Caco-2 (cell line): ENCODE measurements around the gene LMNTD2. TPM values are rescaled to one million over a fixed set of nuclear protein-coding genes. Genes with fewer than 3 reads are reported as not detected.

Experiments
- BruUV-seq: library from RNA; stranded (reverse); fragments of 400-500 nt; replicated peaks from 2 replicates; lab custom pipeline; 2021; lab: Mats Ljungman, UMichigan
- CTCF ChIA-PET: fragments of 300-600 bp; sonication (Branson Sonifier 250); formaldehyde crosslinking; loops from one replicate; lab custom pipeline; 2022; ENCODE audit warnings: antibody characterized with exemption; lab: Charles Lee
- POLR2A ChIA-PET: fragments of 300-600 bp; sonication (Branson Sonifier 250); formaldehyde crosslinking; loops from one replicate; lab custom pipeline; 2022; ENCODE audit warnings: antibody characterized with exemption; lab: Charles Lee
- DNase-seq, 2 experiments: peaks; one replicate each; pipeline versions ENCODE4 v3.0.0 to v3.0.0-alpha.2; 2020 to 2022
- H3K27me3 ChIP-seq: replicated peaks from 2 replicates; pipeline ENCODE4 v1.6.0; 2011; ENCODE audit warnings: low read length; ENCODE audit not compliant: control insufficient read depth, insufficient read depth
- H3K36me3 ChIP-seq: 2 replicates; pipeline ENCODE4 v1.5.1; 2011; ENCODE audit warnings: low read length; ENCODE audit not compliant: control insufficient read depth, insufficient read depth
- H3K4me1 ChIP-seq: fragments of 250-450 bp; sonication (Bioruptor Pico); 2 replicates; pipeline ENCODE4 v1.5.1; 2020; ENCODE audit warnings: mild to moderate bottlenecking
- H3K4me3 ChIP-seq: 2 replicates; pipeline ENCODE4 v1.5.1; 2011; ENCODE audit warnings: low read depth, mild to moderate bottlenecking, control low read depth, low read length
- H3K9me3 ChIP-seq: fragments of 250-450 bp; sonication (Bioruptor Pico); 2 replicates; pipeline ENCODE4 v1.5.1; 2020; ENCODE audit warnings: mild to moderate bottlenecking, moderate library complexity
- H3K27ac Mint-ChIP-seq: one replicate; pipeline ENCODE4 v1.8.0; 2022; ENCODE audit warnings: mixed read lengths; ENCODE audit not compliant: unreplicated experiment
- H3K27me3 Mint-ChIP-seq: one replicate; pipeline ENCODE4 v1.8.0; 2022; ENCODE audit warnings: mixed read lengths; ENCODE audit not compliant: insufficient read depth, unreplicated experiment
- H3K36me3 Mint-ChIP-seq: one replicate; pipeline ENCODE4 v1.8.0; 2022; ENCODE audit warnings: mild to moderate bottlenecking, mixed read lengths; ENCODE audit not compliant: insufficient read depth, unreplicated experiment
- H3K4me1 Mint-ChIP-seq: one replicate; pipeline ENCODE4 v1.8.0; 2022; ENCODE audit warnings: low read depth, mixed read lengths; ENCODE audit not compliant: unreplicated experiment
- H3K4me3 Mint-ChIP-seq: one replicate; pipeline ENCODE4 v1.8.0; 2022; ENCODE audit warnings: mild to moderate bottlenecking, moderate library complexity, mixed read lengths; ENCODE audit not compliant: unreplicated experiment
- H3K9me3 Mint-ChIP-seq: one replicate; pipeline ENCODE4 v1.8.0; 2022; ENCODE audit warnings: mixed read lengths; ENCODE audit not compliant: unreplicated experiment
- intact Hi-C: fragments of 100-400 bp; cut with micrococcal nuclease; formaldehyde crosslinking; loops from one replicate; pipeline ENCODE4 v1.10.0; 2022; ENCODE audit not compliant: unreplicated experiment
- total RNA-seq: library from RNA; stranded (reverse); gene quantifications from 2 replicates; pipeline ENCODE4 v1.2.3, GENCODE V29; 2022
- TF ChIP-seq, protein P1 (sequence below), 2 experiments: fragments of 200-600 bp in 1 of 2; IDR thresholded peaks; 1 replicate in 1 of 2; 2 replicates in 1 of 2; pipeline versions ENCODE4 v1.5.1 to v1.8.0; 2011 to 2022; ENCODE audit warnings: antibody characterized with exemption in 1 of 2, control low read depth in 1 of 2, inconsistent platforms in 1 of 2, low read depth in 1 of 2, low read length in 1 of 2, mild to moderate bottlenecking in 1 of 2, moderate library complexity in 1 of 2; ENCODE audit not compliant: insufficient read depth in 1 of 2, severe bottlenecking in 1 of 2, unreplicated experiment in 1 of 2

Gene LMNTD2
- total RNA-seq, 1 experiment from 2014 or later: 11.9 TPM

- peak; percentile 95 to 99 for DNase-seq
- Histone ChIP-seq H3K4me3 (peak overlapping the region; percentile 99), H3K9me3 (no peaks in the 10 kb centered on the region), H3K27me3 (no peaks in the 10 kb centered on the region), H3K4me1 (peaks cover 54% of the 10 kb centered on the region), H3K36me3 (0 out of 2 replicates have a peak, but pooled peaks cover 1% of the 10 kb centered on the region)
- no TSS peak for BruUV-seq
- Mint-ChIP-seq H3K4me3 (peak overlapping the region; percentile 74), H3K27me3 (no peaks in the 10 kb centered on the region), H3K4me1 (peaks cover 6% of the 10 kb centered on the region), H3K9me3 (no peaks in the 10 kb centered on the region), H3K27ac (no peak overlapping the region), H3K36me3 (peaks cover 40% of the 10 kb centered on the region)
- TF ChIP-seq, protein P1, sequence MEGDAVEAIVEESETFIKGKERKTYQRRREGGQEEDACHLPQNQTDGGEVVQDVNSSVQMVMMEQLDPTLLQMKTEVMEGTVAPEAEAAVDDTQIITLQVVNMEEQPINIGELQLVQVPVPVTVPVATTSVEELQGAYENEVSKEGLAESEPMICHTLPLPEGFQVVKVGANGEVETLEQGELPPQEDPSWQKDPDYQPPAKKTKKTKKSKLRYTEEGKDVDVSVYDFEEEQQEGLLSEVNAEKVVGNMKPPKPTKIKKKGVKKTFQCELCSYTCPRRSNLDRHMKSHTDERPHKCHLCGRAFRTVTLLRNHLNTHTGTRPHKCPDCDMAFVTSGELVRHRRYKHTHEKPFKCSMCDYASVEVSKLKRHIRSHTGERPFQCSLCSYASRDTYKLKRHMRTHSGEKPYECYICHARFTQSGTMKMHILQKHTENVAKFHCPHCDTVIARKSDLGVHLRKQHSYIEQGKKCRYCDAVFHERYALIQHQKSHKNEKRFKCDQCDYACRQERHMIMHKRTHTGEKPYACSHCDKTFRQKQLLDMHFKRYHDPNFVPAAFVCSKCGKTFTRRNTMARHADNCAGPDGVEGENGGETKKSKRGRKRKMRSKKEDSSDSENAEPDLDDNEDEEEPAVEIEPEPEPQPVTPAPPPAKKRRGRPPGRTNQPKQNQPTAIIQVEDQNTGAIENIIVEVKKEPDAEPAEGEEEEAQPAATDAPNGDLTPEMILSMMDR (IDR thresholded peaks at IDR 0.05; ENCODE audit: insufficient read depth in 1 of 2, low read depth in 1 of 2, low read length in 1 of 2, severe bottlenecking in 1 of 2, unreplicated experiment in 1 of 2): no peak
- POLR2A ChIA-PET: interaction anchor here (0.5 to 1.2 kb wide), 8 partner anchors 9 to 250 kb away, joined by 3 to 9 read pairs (median 4); partner anchors contain the start of genes DEAF1 and PNPLA2
- intact Hi-C loops: loop anchor here (1.0 to 10.0 kb wide), 3 partner anchors 8 to 126 kb away; partner anchors contain the start of genes DEAF1, IRF7, LMNTD2 and RASSF7
- CTCF ChIA-PET: interaction anchor here (0.6 kb wide), 1 partner anchor 270 kb away, joined by 5 read pairs; no protein-coding TSS in a partner anchor
These were observed 8.0 kb upstream of the LMNTD2 start for GRCh38 chr11:568306-569157.

- no peak for DNase-seq
- POLR2A ChIA-PET: interaction anchor here (0.7 to 1.2 kb wide), 3 partner anchors 10 to 251 kb away, joined by 3 read pairs; partner anchors contain the start of gene PNPLA2
- peaks cover 6% of the 10 kb centered on the region for H3K4me1 Mint-ChIP-seq
- peaks cover 45% of the 10 kb centered on the region for H3K36me3 Mint-ChIP-seq
- Histone ChIP-seq H3K4me3 (peak overlapping the region; percentile 99), H3K36me3 (peaks cover 6% of the 10 kb centered on the region; the same call in 1 of the 2 replicates), H3K9me3 (no peaks in the 10 kb centered on the region), H3K4me1 (peaks cover 56% of the 10 kb centered on the region), H3K27me3 (no peaks in the 10 kb centered on the region)
- CTCF ChIA-PET: interaction anchor here (0.6 kb wide), 1 partner anchor 270 kb away, joined by 5 read pairs; no protein-coding TSS in a partner anchor
- TF ChIP-seq, protein P1 (IDR thresholded peaks at IDR 0.05; ENCODE audit: insufficient read depth in 1 of 2, low read depth in 1 of 2, low read length in 1 of 2, severe bottlenecking in 1 of 2, unreplicated experiment in 1 of 2): no peak
- no peaks in the 10 kb centered on the region for H3K9me3 Mint-ChIP-seq
- intact Hi-C loops: loop anchor here (1.0 to 10.0 kb wide), 3 partner anchors 7 to 127 kb away; partner anchors contain the start of genes DEAF1, IRF7, LMNTD2 and RASSF7
- H3K27me3 Mint-ChIP-seq: no peaks in the 10 kb centered on the region
- peak overlapping the region; percentile 45 for H3K27ac Mint-ChIP-seq
- TSS peak; percentile 46 for BruUV-seq
- peak overlapping the region; percentile 74 for H3K4me3 Mint-ChIP-seq
These were observed 7.2 kb upstream of the LMNTD2 start for GRCh38 chr11:567629-568292.
